ENCODE measurements around the gene CAMK1D.

Gene CAMK1D

DNA sequence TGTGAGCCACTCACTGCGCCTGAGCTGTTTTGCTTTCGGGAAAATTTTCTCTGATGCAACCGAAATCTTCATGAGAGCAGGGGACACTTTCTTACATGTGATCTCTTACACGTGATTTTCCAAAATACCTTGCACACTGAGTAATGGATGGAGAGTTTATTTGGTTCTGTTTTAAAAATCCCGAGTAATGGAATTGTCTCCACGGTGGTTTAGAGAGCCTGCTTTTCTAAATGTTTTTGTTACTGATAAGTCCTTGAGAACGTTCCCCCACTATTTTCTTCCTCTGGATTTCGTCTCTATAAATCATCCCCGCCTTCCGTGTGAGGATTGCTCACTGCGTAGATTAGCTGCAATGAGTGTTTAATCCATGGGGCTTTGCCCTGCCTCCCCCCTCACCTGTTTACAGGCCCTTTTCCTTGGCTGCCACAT is 25.7 kb downstream of the CAMK1D start:
- DNase-seq (ENCODE audit: low spot score): no peak

DNA sequence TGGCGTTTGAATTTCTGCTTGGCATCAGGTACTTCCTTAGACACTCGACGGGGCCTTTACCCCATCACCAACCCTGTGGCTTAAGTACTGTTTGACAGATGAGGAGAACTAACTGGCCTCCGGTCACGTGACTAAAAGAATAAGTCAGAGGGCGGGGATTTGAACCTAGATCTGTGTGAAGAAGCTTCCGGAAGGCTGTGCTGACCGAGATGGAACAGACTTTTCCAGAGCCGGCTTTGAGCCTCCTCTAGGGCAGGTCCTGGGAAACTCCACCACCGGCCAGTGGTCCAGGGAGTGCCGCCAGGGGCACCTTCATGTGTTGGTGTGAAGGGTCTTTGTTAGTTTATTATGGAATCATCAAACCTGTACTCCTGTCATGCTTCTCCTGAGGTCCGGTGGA is 26.9 kb downstream of the CAMK1D start:
- no peak for DNase-seq (ENCODE audit: low spot score)

DNA sequence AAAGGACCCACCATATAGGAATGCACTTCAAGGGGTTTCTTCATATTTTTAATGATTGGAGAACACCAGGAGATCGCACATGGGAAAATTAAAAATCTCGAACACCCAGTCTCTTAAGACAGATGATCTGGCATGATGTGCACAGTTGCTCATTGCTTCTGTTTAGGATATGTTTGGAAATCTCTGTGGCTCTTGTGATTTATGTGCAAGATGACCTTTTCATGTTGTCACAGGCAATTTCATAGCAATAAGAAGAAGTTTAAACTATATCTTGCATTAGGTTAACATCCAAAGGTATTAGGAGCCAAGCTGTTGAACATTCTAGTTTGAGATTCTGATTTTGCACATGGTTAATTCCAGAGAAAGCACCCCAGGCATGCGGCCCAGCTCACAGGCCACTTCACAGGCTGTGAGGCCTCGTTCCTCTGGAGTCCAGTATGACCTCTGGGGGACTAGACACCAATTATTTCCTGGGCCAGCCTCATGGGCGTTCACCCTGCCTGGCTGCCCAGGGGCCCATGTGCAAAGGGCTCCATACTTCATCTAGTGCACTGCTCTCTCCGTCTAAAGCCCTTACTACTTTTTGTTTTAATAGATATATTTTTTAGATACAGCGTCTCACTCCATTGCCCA is 28.4 kb downstream of the CAMK1D start:
- DNase-seq (ENCODE audit: low spot score): no peak

DNA sequence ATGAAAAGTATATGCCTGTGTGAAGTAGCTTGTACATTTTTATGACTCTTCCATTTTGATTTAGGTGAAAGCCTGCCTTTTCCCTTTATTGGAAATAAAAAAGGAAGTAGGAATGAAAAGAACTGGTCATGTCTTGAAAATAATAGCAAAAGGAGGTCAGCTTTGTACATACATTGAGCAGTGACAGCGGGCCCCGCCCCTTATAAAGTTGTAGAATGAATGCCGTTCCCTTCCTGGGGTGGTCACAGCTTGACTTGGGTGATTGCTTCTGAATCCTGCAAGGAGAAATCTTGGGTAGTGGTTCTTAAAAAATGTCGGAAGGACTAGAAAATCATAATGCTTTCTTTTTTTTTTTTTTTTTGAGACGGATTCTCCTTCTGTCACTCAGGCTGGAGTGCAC is 31.7 kb downstream of the CAMK1D start:
- DNase-seq (ENCODE audit: low spot score): no peak

DNA sequence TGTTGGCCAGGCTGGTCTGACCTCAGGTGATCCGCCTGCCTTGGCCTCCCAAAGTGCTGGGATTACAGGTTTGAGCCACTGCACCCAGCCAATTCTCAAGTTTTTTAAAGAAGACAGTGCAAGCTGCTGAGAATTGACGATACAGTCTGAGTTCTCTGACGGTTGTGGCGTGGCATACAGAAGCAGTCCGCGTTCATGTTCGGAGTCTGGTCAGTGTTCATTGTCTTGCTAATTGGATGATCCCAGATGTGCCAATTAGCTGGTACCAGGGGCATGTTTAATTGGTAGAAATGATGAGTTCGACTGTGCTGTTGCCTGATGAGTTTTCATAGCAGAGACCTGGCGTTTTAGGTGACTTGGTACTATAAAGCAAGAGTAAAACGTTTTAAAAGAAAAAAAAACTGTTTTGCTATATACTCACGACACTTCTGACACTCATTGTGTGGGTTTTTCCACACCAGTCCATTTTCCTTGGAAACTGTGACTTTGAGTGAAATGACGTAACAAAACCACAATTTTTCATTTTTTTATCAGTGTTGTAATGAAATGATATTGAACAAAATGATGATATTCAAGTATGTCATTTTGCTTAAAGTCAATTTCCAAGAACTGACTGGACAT is 32.3 kb downstream of the CAMK1D start:
- no peak for DNase-seq (ENCODE audit: low spot score)

DNA sequence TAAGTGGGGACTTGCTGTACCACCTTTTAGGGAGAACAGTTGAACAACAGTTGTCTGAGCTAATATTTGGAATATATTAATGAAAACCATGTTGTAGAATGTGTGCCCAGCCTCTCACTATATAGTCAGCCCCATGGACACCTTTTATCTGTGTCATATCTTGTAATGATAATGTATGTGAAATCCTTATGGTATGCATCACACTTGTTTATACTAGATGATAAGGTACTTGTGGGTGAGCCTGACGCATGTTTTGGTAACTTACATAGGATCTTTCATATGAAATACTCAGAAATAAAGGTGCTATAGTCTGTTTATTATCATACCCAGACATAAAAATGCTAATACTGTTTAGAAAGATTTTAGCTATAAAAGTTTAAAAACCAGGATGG is 32.8 kb downstream of the CAMK1D start:
- DNase-seq (ENCODE audit: low spot score): no peak

DNA sequence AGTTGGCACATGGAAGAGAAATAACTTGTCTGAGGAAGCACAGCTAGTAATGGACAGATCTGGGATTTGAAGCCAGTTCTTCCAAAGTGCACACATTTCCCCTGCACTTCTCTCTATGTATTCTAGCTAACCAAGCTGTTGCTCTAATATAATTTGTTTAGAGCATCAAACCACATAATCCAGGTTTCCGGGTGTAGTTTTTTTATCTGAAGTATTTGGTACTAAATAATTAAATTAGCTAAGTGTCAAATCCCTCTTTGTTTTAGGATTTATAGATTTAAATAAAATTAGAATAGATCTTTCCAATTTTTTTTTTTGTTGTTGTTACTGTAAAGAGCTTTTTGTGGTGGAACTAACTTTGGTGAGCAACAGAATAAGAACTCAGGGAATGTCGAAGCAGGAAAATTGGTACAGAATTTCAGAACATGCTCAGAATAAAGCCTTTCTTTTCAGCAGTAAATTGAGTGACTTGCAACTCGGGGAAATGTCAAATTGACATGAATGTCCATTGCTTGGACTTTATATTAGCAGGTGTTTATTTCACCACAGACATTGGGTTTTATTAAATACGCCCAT is 33.7 kb downstream of the CAMK1D start:
- DNase-seq (ENCODE audit: low spot score): no peak

DNA sequence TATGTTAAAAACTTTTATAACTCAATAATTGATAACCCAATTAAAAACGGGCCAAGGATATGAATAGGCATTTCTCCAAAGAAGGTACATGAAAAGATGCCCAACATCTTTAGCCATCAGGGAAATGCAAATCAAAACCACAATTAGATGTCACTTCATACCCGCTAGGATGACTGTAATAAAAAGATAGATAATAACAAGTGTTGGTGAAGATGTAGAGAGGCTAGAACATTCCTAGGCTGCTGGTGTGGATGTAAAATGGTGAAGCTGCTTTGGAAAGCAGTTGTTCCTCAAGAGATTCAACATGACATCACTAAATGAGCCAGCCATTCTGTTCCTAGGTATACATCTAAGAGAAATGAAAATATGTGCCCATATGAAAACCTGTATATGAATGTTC is 35.6 kb downstream of the CAMK1D start:
- no peak for DNase-seq (ENCODE audit: low spot score)

DNA sequence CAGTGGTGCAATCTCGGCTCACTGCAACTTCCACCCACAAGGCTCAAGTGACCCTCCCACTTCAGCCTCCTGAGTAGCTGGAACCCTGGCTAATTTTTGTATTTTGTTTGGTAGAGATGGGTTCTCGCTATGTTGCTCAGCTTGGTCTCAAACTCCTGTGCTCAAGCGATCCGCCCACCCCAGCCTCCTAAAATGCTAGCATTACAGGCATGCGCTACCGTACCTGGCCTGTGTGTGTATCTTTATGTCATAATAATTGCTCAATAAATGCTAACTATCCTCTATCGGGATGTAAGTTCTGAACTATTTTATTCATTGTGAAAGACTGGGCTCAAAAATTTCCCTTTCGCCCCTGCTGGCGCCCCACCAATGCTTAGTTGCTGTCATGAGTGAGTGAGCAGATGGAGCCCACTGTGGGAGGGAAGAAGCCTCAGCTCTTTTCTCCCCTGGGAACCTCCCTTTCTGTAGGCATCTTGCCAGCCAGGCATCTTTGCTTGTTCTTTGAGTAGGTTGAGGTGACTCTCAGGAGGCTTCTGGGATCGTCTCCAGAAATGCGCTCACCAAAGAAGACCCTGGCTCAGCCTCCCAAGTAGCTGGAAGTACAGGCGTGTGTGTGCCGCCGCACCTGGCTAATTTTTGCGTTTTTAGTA is 38.3 kb downstream of the CAMK1D start:
- DNase-seq (ENCODE audit: low spot score): no peak

DNA sequence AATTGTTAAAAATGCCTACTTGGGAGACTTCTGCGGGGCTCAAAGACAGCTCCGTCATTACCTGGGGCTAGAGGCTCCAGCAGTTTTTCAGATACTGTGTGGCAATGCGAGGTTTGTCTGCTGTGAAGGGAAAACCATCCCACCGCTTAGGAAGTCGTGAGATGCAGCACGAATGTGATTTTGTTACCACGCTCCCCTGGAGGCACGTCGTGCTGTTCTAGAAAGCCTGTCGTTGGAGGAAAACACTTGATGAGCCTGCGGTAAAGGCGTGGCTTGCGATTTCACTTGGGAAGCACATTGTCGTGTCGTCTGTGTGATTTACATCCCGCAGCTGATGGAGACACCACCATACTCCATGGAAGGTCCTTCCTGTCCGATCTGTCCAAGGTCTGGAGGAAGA is 39.3 kb downstream of the CAMK1D start:
- DNase-seq (ENCODE audit: low spot score): no peak

DNA sequence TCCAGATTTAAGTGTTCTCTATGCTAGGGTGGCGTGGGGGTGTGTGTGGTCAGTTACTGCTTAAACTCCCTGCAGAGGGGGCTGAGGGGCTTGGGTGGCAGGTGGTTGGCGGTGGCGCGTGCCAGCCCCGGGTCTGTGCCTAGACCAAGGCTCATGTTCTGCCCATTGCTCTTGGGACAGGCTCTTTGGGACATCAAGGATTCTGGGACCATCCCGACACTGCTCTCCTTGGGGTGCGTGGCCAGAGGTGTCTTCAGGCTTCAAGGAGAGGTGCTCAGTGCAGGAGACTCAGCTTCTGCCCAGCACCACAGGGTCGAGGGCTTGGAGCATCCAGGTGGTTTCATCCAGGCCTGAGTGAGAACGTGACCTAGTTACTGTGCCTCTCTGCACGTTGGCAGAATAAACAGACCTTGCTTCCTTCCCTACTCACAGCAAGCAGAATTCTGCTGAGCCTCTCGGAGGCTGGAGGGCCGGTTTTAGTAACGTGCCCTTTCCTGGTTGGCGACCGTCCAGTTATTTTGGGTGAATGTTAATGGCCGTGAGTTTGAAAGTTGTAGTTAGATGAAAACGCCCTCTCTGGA is 39.9 kb downstream of the CAMK1D start:
- no peak for DNase-seq (ENCODE audit: low spot score)

DNA sequence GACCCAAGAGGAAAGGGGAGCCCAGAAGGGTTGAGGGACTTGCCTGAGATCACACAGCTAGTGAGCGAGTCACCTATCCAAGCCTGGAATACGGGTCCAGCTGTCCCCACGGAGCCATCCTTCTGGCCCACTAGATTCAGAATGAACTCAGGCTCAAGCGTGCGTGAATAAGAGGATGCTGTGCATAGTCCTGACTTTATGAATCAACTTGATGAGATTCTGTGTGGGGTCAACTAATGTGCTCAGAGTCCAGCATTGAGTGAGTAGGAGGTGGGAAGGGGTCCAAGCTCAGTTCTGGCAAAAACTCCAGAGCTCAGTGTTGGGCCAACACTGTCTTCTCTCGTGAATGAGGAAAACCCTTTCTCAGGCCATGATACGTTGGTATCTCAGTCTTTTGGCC is 41.4 kb downstream of the CAMK1D start:
- no peak for DNase-seq (ENCODE audit: low spot score)

DNA sequence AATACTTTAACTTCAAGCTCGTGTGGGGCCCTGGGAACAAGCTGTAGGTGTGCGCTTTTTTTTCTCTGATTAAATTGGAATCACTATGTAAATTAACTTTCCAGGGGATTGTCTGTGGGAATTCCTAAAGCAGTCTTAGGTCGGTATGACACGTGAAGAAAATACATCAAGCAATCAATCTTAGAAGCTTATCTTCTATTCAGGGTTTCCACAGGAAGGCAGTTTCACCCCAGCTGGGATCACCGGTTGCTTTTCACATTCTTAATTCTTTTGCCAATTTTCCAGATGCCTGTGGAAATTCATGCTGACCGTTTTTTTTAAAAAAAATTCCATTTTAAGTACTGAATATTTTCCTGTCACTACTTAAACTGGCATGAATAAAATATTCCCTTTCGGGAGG is 41.9 kb downstream of the CAMK1D start:
- DNase-seq (ENCODE audit: low spot score): no peak

DNA sequence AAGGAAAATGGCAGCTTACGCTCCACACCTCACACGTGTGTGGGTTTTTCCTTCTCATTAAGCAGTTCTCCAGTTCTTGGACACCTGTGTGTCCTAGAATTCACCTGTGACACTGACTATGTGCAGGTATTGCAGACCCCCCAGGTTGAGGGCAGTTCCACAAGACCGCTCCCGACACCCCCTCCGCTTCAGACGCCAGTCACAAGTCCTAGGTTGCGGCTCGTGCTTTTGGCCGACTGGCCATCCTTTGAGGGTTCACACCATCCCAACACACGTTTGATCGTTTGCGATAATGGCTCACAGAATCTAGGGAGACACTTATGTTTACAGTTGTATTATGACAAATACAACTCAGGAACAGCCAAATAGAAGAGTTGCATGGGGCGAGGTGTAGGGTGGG is 44.5 kb downstream of the CAMK1D start:
- DNase-seq (ENCODE audit: low spot score): no peak

DNA sequence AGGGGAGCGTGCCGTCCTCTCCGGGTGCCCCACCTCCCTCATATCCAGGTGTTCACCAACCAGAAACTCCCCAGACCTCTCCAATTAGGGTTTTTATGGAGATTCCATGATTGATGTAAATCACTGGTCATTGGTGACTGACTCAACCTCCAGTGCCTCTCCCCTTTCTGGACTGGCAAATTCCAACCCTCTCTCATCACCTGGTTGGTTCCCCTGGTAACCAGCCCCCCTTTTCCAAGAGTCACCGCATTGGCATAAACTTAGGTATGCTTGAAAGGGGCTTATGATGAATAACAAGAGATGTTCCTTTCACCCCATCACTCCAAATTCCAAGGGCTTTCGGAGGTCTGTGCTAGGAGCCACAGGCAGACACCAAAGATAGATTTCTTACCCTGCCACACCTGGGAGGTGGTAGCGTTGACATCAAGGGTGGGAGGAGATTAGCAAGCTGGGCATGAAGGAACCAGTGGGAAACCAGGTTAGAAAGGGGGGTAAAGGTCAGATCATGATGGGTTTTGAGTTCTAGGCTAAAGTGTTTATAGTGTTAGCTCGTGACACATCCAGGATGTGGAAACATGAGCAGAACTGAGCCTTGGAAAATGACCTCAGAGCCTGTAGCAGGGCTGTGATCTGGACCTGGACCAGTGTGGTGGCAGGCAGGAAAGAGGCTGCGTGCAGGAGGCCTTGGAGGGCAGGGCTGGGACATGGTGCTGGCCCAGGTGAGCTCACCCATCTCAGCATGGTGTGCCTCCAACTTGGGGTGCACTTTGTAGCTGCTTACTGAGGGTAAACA is 45.1 kb downstream of the CAMK1D start:
- DNase-seq (ENCODE audit: low spot score): no peak

DNA sequence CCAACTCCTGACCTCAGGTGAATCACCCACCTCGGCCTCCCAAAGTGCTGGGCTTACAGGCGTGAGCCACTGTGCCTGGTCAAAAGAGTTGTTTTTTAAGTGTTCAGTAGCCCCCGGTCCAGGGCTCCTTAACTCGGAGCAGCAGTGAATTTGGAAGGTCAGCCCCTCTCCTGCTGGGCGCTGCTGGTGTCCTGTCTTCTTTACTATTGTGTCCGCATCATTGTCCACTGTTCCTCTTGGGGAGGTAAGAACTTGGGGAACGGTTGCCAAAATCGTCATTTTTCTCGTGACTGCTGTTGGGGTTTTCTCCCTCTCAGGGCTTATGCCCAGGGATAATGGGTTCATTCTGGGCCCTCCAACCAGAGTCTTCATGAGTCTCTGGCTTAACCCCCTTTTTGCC is 46.7 kb downstream of the CAMK1D start:
- no peak for DNase-seq (ENCODE audit: low spot score)

DNA sequence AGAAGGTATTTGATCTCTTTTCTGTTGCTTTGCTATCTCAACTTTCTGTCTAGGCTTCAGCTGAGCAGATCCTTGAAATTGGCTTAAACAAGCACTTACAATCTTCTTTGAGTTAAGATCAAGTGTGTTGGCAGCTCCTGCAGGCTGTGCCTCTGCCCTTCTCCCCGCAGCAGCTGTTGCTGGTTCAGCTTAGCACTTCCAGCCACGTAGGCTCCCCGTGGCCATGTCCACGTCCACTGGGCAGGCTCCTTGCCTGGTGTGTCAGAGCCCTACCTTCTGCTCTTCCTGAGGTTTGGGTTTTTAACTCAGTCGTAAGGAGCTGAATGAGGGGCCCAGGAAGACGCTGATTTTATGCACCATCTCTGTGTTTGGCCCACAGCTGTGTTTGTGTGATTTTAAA is 47.2 kb downstream of the CAMK1D start:
- no peak for DNase-seq (ENCODE audit: low spot score)

DNA sequence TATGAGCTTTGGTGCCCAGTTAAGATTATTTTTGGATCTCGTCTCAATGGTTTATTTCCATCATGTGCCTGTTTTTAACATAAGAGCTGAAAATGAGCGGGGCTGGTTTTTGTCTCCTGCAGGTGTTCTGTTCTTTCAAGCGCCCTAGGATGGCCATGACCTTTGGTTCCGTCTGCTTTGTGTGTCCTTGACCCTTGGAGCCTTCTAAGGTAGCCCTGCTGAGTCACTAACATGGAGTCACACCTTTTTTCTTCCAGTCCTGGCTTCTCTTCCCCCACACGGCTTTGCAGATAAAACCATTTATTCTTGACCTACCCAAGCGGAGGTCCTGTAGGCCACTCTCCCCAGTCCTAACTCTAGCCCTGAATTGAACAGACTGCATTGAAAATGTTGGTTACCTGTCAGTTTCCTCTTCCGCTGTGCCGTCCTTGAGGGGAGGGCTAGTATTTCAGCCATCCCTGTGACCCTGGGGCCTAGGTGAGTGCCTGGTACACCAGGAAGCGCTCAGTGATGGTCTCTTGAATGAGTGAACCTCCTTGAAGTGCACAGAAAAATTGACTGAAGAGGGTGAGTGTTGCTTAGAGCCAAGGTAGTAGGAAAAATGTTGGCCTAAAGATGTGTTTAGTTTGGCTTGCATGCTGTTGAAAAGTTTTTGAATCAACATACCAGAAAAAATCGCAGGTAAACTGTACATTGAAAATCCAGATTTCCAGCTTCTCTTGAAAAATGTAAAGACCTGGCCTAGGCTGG is 48.0 kb downstream of the CAMK1D start:
- no peak for DNase-seq (ENCODE audit: low spot score)

DNA sequence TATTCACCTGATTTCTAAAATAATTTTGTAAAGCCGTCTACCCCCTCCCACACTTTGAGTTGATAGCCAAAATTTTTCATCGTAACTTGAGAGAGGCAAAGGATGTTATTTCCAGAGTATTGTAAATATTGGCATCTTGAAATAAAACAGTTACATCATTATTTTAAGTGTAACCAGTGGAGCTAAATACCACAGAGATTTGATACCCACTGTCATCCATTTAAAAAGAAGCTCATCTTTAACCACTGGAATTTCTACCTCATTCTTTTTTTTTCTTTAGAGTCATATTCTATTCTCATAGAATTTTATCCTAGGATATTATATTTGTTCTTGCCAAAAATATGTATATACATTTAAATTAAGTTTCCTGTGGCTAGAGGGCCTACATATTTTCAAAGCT is 48.6 kb downstream of the CAMK1D start:
- no peak for DNase-seq (ENCODE audit: low spot score)

DNA sequence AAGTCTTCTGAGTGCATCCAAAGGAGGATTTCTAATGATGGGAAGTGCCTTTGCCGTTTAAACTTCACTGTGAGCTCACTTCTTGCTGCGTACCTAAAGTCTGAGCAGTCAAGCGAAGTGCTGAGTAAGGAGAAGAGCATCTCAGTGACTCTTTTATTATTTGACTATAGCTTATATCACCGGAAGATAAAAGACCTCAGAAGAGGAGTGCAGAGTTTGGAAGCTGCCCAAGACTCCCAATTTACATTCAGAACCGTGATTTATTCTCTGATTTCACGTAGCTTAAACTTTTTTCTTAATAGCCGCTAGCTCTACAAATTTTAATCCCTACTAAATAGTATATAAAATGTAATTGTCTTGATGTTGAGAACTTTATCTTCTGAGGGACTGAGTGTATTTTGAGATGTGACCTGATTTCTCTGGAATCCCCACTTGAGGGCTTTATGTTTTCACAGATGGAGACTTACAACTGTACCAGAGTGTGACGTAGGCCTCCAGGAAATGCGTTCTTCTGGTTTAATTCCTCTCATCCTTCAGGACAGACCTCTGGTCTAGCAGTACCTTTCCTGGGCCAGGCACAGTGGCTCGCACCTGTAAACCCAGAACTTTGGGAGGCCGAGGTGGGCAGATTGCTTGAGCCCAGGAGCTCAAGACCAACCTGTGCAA is 51.1 kb downstream of the CAMK1D start:
- DNase-seq (ENCODE audit: low spot score): no peak

DNA sequence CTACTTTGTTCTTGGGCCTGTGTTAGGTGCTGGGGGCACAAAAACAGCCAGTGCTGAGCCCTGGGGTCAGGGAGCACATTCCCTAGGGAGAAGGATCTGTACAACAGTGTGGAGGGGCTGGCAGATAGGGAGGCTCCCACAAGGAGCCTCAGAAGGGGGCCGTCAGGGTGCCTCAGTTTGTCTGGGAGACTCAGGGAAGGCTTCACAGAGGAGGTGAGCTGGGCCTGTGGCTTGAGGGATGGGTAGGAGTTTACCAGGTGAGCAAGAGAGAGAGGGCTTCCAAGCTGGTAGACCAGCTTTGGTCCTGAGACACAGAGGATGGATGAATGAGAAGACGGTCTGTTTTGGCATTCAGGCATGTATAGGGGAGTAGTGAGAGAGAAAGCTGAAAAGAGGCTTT is 52.1 kb downstream of the CAMK1D start:
- no peak for DNase-seq (ENCODE audit: low spot score)
